ENCODE data around the gene SIGLEC12. TPM values are rescaled to one million over a fixed set of nuclear protein-coding genes. Genes with fewer than 3 reads are reported as not detected.

Gene SIGLEC12
- total RNA-seq, 1 donor from 2014 or later = not detected

DNA sequence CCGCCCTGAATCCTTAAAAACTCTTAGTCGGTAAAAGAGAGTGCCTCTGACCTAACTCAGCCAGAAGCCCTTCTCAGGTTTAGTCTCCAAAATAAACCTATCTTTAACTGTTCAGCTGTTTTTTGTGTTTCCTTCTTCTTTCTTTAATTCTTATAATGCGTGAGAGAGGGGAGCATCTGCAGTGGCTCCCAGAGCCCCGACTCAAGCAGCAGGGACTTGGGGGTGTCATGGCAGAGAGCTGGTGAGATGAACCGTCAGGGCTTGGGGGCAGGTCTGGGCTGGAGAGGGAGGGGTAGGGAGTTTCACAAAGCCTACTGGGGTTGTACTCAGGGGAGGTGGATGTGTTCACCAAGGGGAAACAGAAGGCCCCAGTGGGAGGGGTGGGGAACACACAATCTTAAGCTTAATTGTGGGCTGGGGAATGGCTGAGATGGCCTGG is 46.6 kb upstream of the SIGLEC12 start:
- Mint-ChIP-seq H3K9me3 (ENCODE audit: unreplicated experiment) (peaks cover 20% of the 10 kb centered on the region), H3K27ac (ENCODE audit: unreplicated experiment) (no peak overlapping the region), H3K27me3 (ENCODE audit: unreplicated experiment) (no peaks in the 10 kb centered on the region), H3K36me3 (ENCODE audit: unreplicated experiment) (no peaks in the 10 kb centered on the region), H3K4me1 (ENCODE audit: unreplicated experiment) (no peaks in the 10 kb centered on the region), H3K4me3 (ENCODE audit: unreplicated experiment) (no peak overlapping the region)
- TF ChIP-seq, protein P1, sequence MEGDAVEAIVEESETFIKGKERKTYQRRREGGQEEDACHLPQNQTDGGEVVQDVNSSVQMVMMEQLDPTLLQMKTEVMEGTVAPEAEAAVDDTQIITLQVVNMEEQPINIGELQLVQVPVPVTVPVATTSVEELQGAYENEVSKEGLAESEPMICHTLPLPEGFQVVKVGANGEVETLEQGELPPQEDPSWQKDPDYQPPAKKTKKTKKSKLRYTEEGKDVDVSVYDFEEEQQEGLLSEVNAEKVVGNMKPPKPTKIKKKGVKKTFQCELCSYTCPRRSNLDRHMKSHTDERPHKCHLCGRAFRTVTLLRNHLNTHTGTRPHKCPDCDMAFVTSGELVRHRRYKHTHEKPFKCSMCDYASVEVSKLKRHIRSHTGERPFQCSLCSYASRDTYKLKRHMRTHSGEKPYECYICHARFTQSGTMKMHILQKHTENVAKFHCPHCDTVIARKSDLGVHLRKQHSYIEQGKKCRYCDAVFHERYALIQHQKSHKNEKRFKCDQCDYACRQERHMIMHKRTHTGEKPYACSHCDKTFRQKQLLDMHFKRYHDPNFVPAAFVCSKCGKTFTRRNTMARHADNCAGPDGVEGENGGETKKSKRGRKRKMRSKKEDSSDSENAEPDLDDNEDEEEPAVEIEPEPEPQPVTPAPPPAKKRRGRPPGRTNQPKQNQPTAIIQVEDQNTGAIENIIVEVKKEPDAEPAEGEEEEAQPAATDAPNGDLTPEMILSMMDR (IDR thresholded peaks at IDR 0.05) = no peak
- peak; percentile 79 for DNase-seq (ENCODE audit: extremely low spot score, unreplicated experiment)

DNA sequence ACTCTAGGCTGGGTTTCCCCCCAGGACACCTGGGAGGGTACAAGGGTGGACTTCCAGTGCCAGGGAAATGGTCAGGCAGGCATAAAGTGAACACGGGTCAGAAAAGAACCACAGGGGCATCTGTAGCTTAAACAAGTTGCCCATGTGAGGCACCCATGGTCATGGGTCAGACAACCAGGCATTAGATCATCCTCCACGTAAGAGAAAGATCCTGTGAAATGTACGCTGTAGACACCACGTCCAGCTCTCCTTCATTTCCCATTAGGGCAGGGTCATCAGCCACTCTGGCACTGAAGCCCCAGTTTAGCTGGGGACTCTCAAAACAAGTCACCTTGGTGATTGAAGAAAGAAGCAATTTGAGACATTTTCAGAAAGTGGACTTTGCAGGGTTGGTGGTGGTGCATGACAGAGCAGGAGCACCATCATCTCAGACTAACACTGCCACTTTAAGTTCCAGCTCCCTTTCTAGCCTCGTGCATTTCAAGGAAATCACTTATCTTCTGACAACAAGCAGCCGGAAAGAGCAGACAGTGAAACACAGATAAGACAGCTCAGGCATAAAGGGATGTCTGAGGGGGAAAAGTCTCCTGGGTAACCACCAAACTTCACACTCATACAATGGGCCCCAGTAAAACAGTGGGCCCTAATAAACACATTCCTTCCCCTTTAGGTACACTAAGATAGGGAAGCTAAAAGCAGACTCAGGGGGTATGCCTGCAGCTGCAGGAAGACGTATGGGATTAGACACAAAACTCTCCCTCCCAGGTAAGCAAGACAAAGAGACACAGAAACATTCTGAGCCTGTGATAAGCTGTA is 46.0 kb upstream of the SIGLEC12 start:
- H3K27me3 Mint-ChIP-seq (ENCODE audit: unreplicated experiment) = no peaks in the 10 kb centered on the region
- H3K27ac Mint-ChIP-seq (ENCODE audit: unreplicated experiment) = no peak overlapping the region
- H3K9me3 Mint-ChIP-seq (ENCODE audit: unreplicated experiment) = peaks cover 20% of the 10 kb centered on the region
- no peaks in the 10 kb centered on the region for H3K36me3 Mint-ChIP-seq (ENCODE audit: unreplicated experiment)
- H3K4me1 Mint-ChIP-seq (ENCODE audit: unreplicated experiment) = no peaks in the 10 kb centered on the region
- TF ChIP-seq, protein P1 (IDR thresholded peaks at IDR 0.05) = no peak
- no peak overlapping the region for H3K4me3 Mint-ChIP-seq (ENCODE audit: unreplicated experiment)
- DNase-seq (ENCODE audit: extremely low spot score, unreplicated experiment) = peak; percentile 59

DNA sequence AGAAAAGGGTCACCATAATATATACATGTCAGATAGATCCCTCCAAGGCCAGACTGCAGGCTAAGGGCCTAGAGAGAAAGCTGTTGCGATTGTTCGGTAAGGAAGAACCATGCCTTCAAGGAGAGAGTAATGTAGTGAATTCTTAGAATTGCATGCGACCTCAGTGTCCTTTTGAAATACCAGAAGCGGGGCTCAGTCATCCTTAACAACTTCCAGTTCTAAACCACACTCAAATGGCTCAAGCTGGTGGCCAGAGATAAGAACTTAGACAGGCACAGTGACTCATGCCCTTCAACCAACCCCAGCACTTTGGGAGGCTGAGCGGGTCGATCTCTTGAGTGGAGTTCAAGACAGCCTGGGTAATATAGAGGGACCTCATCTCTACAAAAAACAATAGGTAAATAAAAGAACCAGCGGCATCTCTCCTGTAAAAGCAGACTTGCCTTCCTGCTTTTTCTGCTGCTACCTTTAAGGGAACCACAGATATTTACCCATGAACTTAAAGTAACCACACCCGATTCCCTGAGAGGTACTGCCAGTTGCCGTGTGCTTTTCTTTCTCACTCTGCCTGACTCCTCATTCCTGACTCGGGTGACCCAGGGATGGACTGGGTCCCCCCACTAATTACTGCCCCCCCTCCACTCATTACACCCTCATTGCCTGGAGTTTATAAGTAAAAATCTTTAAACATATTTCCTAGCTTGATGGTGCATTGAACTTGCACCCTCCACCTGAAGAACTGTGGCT is 45.2 kb upstream of the SIGLEC12 start:
- no peaks in the 10 kb centered on the region for H3K27me3 Mint-ChIP-seq (ENCODE audit: unreplicated experiment)
- no peak for DNase-seq (ENCODE audit: extremely low spot score, unreplicated experiment)

DNA sequence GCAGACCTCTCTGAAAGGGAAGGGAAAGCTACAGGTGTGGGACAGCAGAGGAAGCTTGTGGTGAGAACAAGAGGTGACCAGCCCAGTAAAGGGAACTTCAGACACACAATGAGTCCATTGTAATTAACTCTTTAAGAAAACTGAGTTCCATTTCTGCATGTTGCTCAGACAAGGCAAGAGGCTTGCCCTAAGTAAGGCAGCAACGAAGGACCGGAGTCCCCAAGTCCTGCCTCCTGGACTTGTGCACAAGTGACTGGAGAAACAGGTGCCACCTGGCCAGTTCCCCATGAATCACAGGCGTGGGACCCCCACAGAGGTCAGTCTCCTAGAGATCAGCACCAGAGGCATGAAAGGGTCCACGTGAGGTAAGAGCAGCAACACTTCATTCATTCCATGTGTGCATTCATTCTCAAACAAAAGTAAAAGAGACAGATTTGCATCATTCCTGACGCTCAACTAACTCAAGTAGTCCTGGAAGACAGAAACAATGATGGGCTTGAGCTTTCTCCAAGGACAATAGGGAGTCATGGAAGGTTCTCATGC is 44.6 kb upstream of the SIGLEC12 start:
- Mint-ChIP-seq H3K27ac (ENCODE audit: unreplicated experiment) (no peak overlapping the region), H3K36me3 (ENCODE audit: unreplicated experiment) (no peaks in the 10 kb centered on the region), H3K4me1 (ENCODE audit: unreplicated experiment) (no peaks in the 10 kb centered on the region), H3K4me3 (ENCODE audit: unreplicated experiment) (no peak overlapping the region), H3K27me3 (ENCODE audit: unreplicated experiment) (no peaks in the 10 kb centered on the region), H3K9me3 (ENCODE audit: unreplicated experiment) (peaks cover 14% of the 10 kb centered on the region)
- DNase-seq (ENCODE audit: extremely low spot score, unreplicated experiment) = no peak
- TF ChIP-seq, protein P1 (IDR thresholded peaks at IDR 0.05) = no peak

More for the DNA sequence above, 45.2 kb upstream of the SIGLEC12 start:
- no peaks in the 10 kb centered on the region for H3K4me1 Mint-ChIP-seq (ENCODE audit: unreplicated experiment)
- H3K9me3 Mint-ChIP-seq (ENCODE audit: unreplicated experiment) = peaks cover 20% of the 10 kb centered on the region
- H3K27ac Mint-ChIP-seq (ENCODE audit: unreplicated experiment) = no peak overlapping the region
- no peaks in the 10 kb centered on the region for H3K36me3 Mint-ChIP-seq (ENCODE audit: unreplicated experiment)
- H3K4me3 Mint-ChIP-seq (ENCODE audit: unreplicated experiment) = no peak overlapping the region
- TF ChIP-seq, protein P1 (IDR thresholded peaks at IDR 0.05) = no peak

DNA sequence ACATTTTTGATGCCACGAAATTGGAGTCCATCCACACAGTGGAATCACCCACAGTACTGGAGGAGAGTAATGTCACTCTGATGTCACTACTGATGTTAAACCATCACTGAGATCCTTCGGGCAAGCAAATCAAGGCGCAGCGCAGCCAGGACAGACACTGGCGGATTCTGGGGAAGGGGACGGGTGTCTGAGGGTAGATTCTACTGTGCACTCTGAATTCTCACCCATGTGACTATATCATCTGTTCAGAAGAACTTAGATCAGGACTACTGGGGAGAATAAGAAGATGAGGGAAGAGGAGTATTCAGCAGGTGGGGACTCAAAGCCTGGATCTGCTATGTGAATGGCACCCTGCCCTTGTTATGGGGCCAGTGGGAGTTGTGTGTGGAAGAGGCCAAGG is 42.4 kb upstream of the SIGLEC12 start:
- Mint-ChIP-seq H3K27me3 (ENCODE audit: unreplicated experiment) (no peaks in the 10 kb centered on the region), H3K27ac (ENCODE audit: unreplicated experiment) (no peak overlapping the region), H3K4me3 (ENCODE audit: unreplicated experiment) (no peak overlapping the region), H3K36me3 (ENCODE audit: unreplicated experiment) (no peaks in the 10 kb centered on the region), H3K4me1 (ENCODE audit: unreplicated experiment) (no peaks in the 10 kb centered on the region), H3K9me3 (ENCODE audit: unreplicated experiment) (peaks cover 13% of the 10 kb centered on the region)
- DNase-seq (ENCODE audit: extremely low spot score, unreplicated experiment) = peak; percentile 63
- TF ChIP-seq, protein P1 (IDR thresholded peaks at IDR 0.05) = no peak
